Motor neuron (in vitro differentiated cells): ENCODE data around the gene SPTSSB. TPM values are rescaled to one million over a fixed set of nuclear protein-coding genes. Genes with fewer than 3 reads are reported as not detected.

Experiments
- ATAC-seq, 8 experiments: fragments of 200-7000 bp; cut with Tn5 transposase; replicated peaks in 6 of 8; 2 replicates each; pipeline ENCODE4 v1.8.0; 2021; ENCODE audit warnings: mild to moderate bottlenecking in 8 of 8, moderate library complexity in 8 of 8
- H3K27ac ChIP-seq, 2 donors: fragments of 250-450 bp; sonication (Bioruptor Pico); 2 replicates each; pipeline ENCODE4 v1.9.0; 2021; ENCODE audit warnings: antibody characterized with exemption in 2 of 2, mild to moderate bottlenecking in 2 of 2, moderate library complexity in 1 of 2
- H3K4me1 ChIP-seq, 2 donors: fragments of 250-450 bp; sonication (Bioruptor Pico); replicated peaks in 1 of 2; 2 replicates each; pipeline ENCODE4 v1.6.1; 2021; ENCODE audit warnings: antibody characterized with exemption in 2 of 2, mild to moderate bottlenecking in 2 of 2, moderate library complexity in 1 of 2
- H3K4me3 ChIP-seq, 5 donors: fragments of 250-450 bp; sonication (Bioruptor Pico); 2 replicates each; pipeline ENCODE4 v1.9.0; 2021; ENCODE audit warnings: antibody characterized with exemption in 5 of 5, mild to moderate bottlenecking in 5 of 5, moderate library complexity in 4 of 5
- WGBS, 10 experiments: fragments of 450-650 bp; shearing (Covaris generic); methylation state at CpG; one replicate each; pipeline ENCODE4 v1.0.0; 2022; 5-methylcytosine and 5-hydroxymethylcytosine counted together
- in situ Hi-C, 9 experiments: fragments of 400-800 bp; cut with MboI; loops; one replicate each; pipeline ENCODE4 v1.15.0; 2021; ENCODE audit warnings: low sequenced_read_pairs in 9 of 9, low pct_unique_long_range_greater_than_20kb in 2 of 9; ENCODE audit not compliant: unreplicated experiment in 9 of 9
- total RNA-seq, 8 experiments: library from RNA; unstranded; fragments of 300-600 nt; gene quantifications; 2 replicates each; pipeline versions ENCODE4 v1.2.3 to v1.2.4, GENCODE V29; 2022

The SPTSSB gene
- total RNA-seq, 8 experiments from 2014 or later: 0.52 to 48.0 (median 4.7) TPM; not detected in 1

DNA sequence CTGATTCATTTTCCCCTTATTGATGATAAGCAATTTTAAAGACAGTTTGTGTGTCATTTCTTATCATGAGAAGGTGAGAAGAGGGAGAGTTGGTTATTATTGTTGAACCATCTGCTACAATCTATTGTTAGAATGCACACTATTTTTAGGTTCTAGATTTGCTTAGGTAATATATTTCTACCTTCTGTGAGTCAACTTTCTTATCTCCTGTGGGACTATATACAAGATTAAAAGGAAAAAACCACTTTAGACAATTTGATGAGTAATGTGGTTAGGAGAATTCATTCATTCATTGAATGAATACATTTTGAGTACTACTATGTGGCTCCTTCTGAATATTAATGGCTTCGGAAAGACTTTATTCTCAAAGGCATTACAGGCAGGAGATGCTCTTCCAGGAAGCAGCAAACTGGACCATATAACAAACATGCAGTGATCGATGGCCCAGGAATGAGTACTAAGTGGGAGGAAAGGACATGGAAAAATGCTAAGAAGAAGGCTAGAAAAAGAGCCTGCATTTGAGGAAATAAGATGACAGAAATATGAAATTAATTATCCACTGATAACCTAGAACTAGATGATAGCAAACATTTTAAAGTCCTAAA is 22.4 kb downstream of the SPTSSB start:
- 0 to 100% (median 89%) methylated on average over 1 to 2 of the region's 2 CpGs; no CpG with 5 or more reads in 2 of the 10 experiments for WGBS, 10 experiments
- peak in 1 of 8 experiments; percentile 7 for ATAC-seq

DNA sequence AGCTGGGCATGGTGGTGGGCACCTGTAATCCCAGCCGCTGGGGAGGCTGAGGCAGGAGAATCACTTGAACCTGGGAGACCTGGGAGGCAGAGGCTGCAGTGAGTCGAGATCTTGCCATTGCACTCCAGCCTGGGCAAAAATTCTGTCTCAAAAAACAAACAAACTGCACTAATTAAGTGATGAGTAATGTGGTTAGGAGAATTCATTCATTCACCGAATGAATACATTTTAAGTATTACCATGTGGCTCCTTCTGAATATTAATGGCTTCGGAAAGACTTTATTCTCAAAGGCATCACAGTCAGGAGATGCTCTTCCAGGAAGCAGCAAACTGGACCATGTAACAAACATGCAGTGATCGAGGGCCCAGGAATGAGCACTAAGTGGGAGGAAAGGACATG is 23.6 kb downstream of the SPTSSB start:
- peak in 2 of 8 experiments; percentile 6 to 34 for ATAC-seq
- WGBS, 10 experiments: 21 to 100% (median 89%) methylated on average over 2 to 5 of the region's 5 CpGs
- in situ Hi-C loops: no loop called here
- H3K4me1 ChIP-seq: peaks cover 0 to 2% of the 10 kb centered on the region in 2 donors
- no peak overlapping the region for H3K4me3 ChIP-seq
- H3K27ac ChIP-seq: no peak overlapping the region

More for the DNA sequence above, 22.4 kb downstream of the SPTSSB start:
- no peak overlapping the region for H3K4me3 ChIP-seq
- in situ Hi-C loops: no loop called here
- H3K27ac ChIP-seq: no peak overlapping the region
- H3K4me1 ChIP-seq: peaks cover 0 to 2% of the 10 kb centered on the region in 2 donors

- Histone ChIP-seq H3K4me3 (no peak overlapping the region), H3K27ac (no peak overlapping the region), H3K4me1 (peaks cover 0 to 2% of the 10 kb centered on the region in 2 donors)
- in situ Hi-C loops: no loop called here
- 13 to 97% (median 67%) methylated on average over 1 to 2 of the region's 2 CpGs for WGBS, 10 experiments
- ATAC-seq: no peak
Observed at GRCh38 chr3:161345023-161345422, 26.3 kb downstream of the SPTSSB start.

DNA sequence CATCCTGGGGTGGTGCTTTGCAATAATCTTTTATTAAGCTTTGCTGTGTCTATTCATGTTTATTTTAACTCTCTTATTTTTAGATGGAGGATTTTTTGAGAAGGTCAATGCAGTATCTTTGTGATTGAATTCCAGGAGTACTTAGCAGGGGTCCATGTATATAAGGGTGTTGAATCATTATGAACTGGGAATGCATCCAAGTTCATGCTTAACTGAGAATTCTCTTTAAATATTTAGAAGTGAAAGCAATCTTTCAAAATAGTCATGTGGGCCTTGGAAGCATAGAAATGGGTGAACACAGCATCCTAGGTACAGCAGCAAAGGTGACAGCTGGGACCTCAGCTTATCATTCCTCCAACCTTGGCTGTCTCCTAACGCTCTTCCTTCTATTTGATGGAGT is 27.3 kb downstream of the SPTSSB start:
- WGBS, 10 experiments: 11 to 100% (median 88%) methylated on average over 1 of the region's 1 CpG; no CpG with 5 or more reads in 4 of the 10 experiments
- ATAC-seq: peak in 1 of 8 experiments; percentile 14
- in situ Hi-C loops: no loop called here
- peaks cover 0 to 2% of the 10 kb centered on the region in 2 donors for H3K4me1 ChIP-seq
- no peak overlapping the region for H3K4me3 ChIP-seq
- no peak overlapping the region for H3K27ac ChIP-seq

DNA sequence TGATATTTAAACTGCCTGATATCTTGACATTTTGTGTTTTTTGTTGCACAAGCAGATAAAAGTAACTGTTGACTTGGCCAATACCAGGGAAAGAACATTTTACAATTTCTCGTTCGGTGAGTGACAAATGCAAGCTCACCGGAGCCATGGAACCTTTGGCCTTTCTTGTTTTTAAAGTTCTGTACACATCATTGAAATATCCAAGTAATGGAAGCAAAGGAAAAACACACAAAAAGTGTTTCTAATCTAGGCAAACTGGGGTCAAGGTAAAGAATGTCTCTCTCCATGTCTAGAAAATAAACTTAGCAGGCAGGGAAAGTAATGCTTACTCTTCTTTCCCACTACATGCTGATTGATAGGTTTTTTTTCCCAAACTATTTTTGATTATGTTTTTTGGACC is 27.8 kb downstream of the SPTSSB start:
- Histone ChIP-seq H3K27ac (no peak overlapping the region), H3K4me3 (no peak overlapping the region), H3K4me1 (peaks cover 0 to 2% of the 10 kb centered on the region in 2 donors)
- 90 to 100% (median 96%) methylated on average over 1 to 3 of the region's 3 CpGs; no CpG with 5 or more reads in 1 of the 10 experiments for WGBS, 10 experiments
- ATAC-seq: no peak
- in situ Hi-C loops: no loop called here

DNA sequence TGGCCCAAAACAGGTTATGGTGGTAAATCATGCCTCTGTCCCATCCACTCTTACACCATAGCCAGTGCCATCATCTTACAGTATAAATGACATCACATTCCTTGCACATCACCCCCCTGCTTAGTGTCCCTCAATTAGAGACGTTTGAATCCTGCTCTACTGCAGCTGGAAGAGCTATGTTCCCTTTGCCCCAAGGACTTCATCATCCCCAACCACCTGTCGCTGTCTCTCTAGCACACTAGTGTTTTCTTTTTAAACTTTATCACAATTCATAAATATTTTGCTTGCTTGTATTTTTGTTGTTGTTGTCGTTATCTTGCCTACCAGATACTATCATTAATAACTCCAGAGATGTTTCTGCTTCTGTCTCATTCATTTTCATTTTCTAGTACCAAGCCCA is 28.7 kb downstream of the SPTSSB start:
- Histone ChIP-seq H3K4me3 (no peak overlapping the region), H3K4me1 (peaks cover 0 to 2% of the 10 kb centered on the region in 2 donors), H3K27ac (no peak overlapping the region)
- ATAC-seq: no peak
- WGBS, 10 experiments: 14 to 100% (median 66%) methylated on average over 1 to 3 of the region's 3 CpGs; no CpG with 5 or more reads in 1 of the 10 experiments
- in situ Hi-C loops: no loop called here

DNA sequence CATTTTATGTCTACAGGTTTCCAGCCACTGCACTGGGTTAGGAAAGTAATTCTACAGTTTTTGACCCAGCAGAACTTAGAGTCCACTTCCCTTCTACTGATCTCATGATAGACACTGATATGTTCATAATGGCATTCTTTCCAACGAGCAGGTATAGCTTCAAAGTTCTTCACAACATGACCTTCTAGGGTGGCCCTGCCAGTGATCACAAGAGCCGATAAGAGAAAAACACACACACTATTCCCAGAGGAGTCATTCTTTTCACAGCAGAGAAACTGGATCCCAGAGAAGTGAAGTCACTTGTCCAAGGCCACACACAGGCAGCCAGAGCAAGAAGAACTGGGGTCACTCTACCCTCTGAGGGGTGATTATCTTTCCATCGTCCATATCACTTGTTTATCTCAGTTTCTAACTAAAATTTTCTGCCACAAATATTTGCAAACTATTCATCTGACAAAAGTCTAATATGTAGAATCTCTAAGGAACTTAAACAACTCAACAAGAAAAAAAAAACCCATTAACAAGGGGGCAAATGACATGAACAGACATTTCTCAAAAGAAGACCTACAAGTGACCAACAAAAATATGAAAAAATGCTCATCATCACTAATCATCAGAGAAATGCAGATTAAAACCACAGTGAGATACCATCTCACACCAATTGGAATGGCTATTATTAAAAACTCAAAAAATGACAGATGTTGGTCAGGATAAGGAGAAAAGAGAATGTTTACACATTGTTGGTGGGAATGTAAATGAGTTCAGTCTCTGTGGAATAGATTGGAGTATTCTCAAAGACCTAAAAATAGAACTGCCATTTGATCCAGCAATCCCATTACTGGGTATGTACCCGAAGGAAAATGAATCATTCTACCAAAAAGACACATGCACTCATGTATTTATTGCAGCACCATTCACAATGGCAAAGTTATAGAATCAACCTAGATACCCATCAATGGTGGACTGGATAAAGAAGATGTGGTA is 31.5 kb downstream of the SPTSSB start:
- in situ Hi-C loops: no loop called here
- Histone ChIP-seq H3K4me3 (no peak overlapping the region), H3K4me1 (no peaks in the 10 kb centered on the region), H3K27ac (no peak overlapping the region)
- WGBS, 10 experiments: 0 to 86% (median 52%) methylated on average over 1 to 4 of the region's 4 CpGs; no CpG with 5 or more reads in 1 of the 10 experiments
- peak in 2 of 8 experiments; percentile 86 to 89 for ATAC-seq

- Histone ChIP-seq H3K27ac (no peak overlapping the region), H3K4me3 (no peak overlapping the region), H3K4me1 (no peaks in the 10 kb centered on the region)
- in situ Hi-C loops: no loop called here
- ATAC-seq: no peak
Observed at GRCh38 chr3:161337311-161337710, 34.0 kb downstream of the SPTSSB start.

GRCh38 chr3:161336661-161337060 is 34.7 kb downstream of the SPTSSB start:
- Histone ChIP-seq H3K4me1 (no peaks in the 10 kb centered on the region), H3K27ac (no peak overlapping the region), H3K4me3 (no peak overlapping the region)
- in situ Hi-C loops: no loop called here
- whole genome bisulfite sequencing, 10 experiments: 41 to 88% (median 52%) methylated on average over 1 to 2 of the region's 2 CpGs; no CpG with 5 or more reads in 2 of the 10 experiments
- ATAC-seq: no peak

- no peak overlapping the region for H3K4me3 ChIP-seq
- in situ Hi-C loops: no loop called here
- ATAC-seq: no peak
- H3K4me1 ChIP-seq: no peaks in the 10 kb centered on the region
- 47 to 100% (median 82%) methylated on average over 1 to 2 of the region's 2 CpGs; no CpG with 5 or more reads in 6 of the 10 experiments for WGBS, 10 experiments
- H3K27ac ChIP-seq: no peak overlapping the region
Observed at GRCh38 chr3:161333696-161334095, 37.6 kb downstream of the SPTSSB start.

DNA sequence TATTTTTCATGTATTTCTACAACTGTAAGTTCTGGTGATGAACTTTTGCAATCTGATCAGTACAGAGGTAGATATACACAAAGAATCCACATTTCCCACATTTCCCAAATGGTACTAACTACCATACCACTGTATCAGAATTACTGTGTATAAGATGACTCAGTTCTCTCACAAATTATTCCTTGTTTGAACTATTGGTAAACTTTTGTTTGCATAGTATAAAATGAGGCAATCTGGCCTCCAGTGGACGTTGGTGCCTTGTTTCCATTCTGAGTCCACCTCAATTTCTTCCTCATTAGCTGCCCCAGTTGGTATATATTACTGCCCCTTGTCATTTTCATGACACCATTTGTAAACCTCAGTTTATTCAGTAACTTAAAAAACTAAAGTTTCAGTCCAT is 38.5 kb downstream of the SPTSSB start:
- Histone ChIP-seq H3K4me1 (no peaks in the 10 kb centered on the region), H3K27ac (no peak overlapping the region), H3K4me3 (no peak overlapping the region)
- WGBS, 10 experiments: 0 to 75% (median 40%) methylated on average over 1 of the region's 1 CpG; no CpG with 5 or more reads in 3 of the 10 experiments
- in situ Hi-C loops: no loop called here
- ATAC-seq: no peak

DNA sequence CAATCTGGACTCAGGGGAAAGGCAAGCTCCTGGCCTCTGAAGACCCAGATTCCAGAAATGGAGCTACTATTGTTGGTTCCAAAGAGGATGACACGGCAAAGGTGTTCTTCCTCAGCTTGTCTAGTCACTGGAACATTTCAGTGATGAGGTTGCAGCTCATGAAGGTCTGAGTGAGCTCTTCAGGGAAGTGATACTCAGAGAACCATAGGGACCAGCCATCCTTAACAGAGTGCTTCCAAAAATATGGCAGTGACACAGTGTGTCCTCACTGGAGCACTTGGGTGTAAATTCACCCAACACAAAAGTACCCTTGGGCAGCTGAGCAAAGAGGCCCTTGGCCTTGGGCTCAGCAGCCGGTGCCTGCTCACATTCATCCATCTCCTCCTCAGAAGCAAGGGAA is 46.3 kb downstream of the SPTSSB start:
- no peak overlapping the region for H3K4me3 ChIP-seq
- no peak overlapping the region for H3K27ac ChIP-seq
- in situ Hi-C loops: no loop called here
- no peaks in the 10 kb centered on the region for H3K4me1 ChIP-seq
- ATAC-seq: no peak
- WGBS, 10 experiments: 7 to 80% (median 45%) methylated on average over 1 to 2 of the region's 2 CpGs; no CpG with 5 or more reads in 6 of the 10 experiments

- H3K4me1 ChIP-seq: no peaks in the 10 kb centered on the region
- H3K27ac ChIP-seq: no peak overlapping the region
- in situ Hi-C loops: no loop called here
- H3K4me3 ChIP-seq: no peak overlapping the region
- ATAC-seq: no peak
Observed at GRCh38 chr3:161323926-161324621, 47.2 kb downstream of the SPTSSB start.
